ENCODE results near the gene NDUFAF8. TPM values are rescaled to one million over a fixed set of nuclear protein-coding genes. Genes with fewer than 3 reads are reported as not detected.

NDUFAF8 gene
- polyA plus RNA-seq, 1 experiment = 181 TPM

DNA sequence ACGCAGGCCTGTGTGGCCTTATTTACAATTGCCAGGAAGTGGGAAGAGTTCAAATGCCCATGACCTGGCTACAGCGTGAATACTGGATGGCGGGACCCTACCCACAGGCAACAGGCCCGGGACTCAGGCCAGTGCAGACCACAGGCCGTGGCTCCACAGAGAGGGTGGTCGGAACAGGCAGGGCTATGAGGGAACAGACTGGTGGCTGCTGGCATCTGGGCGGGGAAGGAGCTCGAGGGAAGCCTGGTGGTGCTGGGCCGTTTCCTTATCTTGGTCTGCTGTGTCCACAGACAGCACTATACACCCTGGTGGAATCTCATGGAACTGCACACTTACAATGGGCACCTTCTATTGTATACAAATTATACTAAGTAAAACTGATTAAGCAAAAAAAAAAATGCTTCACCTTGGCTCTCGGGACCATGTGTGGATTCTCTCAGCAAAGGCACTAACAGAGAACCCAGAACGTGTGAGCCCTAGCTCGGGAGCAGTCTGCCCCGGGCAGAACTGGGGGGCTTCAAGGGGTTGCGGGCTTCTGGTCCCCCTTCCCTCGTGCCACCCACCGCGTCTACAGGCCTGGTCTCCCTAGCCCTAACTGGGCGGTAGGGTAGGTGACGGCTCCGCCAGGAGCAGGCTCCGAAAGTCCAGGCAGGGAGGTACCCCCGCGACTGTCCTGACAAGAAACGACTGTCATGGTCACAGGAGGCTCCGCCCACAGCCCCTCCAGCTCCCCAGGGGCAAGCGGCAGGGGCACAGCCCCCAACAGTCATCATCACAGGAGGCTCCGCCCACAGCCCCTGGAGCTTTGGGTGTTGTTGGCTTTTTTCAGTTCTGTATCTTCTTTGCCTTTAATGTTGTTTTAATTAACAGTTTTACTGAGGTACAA, 38.2 kb upstream of the NDUFAF8 start:
- Histone ChIP-seq H3K9me3 (ENCODE audit: control insufficient read depth, insufficient read depth, low read length) (no peaks in the 10 kb centered on the region; the same call in 1 of the 2 replicates), H3K27ac (ENCODE audit: low read depth, low read length) (no peak overlapping the region), H3K27me3 (ENCODE audit: control insufficient read depth, insufficient read depth, low read length) (no peaks in the 10 kb centered on the region), H3K4me3 (ENCODE audit: low read depth, low read length) (no peak overlapping the region)
- peak; percentile 64 for TF ChIP-seq CTCF (IDR thresholded peaks at IDR 0.05; ENCODE audit: low read depth, low read length)
- ChIA-PET CTCF (interaction anchor here (0.6 to 1.9 kb wide), 10 partner anchors 10 to 527 kb away, joined by 3 to 6 read pairs (median 3); partner anchors contain the start of gene CEP131), POLR2A (interaction anchor here (0.6 kb wide), 1 partner anchor 103 kb away, joined by 6 read pairs; no protein-coding TSS in a partner anchor)
- peak; percentile 42 for DNase-seq (ENCODE audit: low read depth, low spot score)

- no peak overlapping the region for H3K4me3 ChIP-seq (ENCODE audit: low read depth, low read length)
- H3K27ac ChIP-seq (ENCODE audit: low read depth, low read length) = no peak overlapping the region
- no peak for DNase-seq (ENCODE audit: low read depth, low spot score)
- ChIA-PET CTCF (interaction anchor here (1.9 kb wide), 1 partner anchor 59 kb away, joined by 6 read pairs; no protein-coding TSS in a partner anchor), POLR2A (no interaction called here)
- no peaks in the 10 kb centered on the region for H3K27me3 ChIP-seq (ENCODE audit: control insufficient read depth, insufficient read depth, low read length)
- H3K9me3 ChIP-seq (ENCODE audit: control insufficient read depth, insufficient read depth, low read length) = no peaks in the 10 kb centered on the region; the same call in 1 of the 2 replicates
- TF ChIP-seq CTCF (IDR thresholded peaks at IDR 0.05; ENCODE audit: low read depth, low read length) = no peak
Observed at GRCh38 chr17:81202318-81202717, 36.8 kb upstream of the NDUFAF8 start.

DNA sequence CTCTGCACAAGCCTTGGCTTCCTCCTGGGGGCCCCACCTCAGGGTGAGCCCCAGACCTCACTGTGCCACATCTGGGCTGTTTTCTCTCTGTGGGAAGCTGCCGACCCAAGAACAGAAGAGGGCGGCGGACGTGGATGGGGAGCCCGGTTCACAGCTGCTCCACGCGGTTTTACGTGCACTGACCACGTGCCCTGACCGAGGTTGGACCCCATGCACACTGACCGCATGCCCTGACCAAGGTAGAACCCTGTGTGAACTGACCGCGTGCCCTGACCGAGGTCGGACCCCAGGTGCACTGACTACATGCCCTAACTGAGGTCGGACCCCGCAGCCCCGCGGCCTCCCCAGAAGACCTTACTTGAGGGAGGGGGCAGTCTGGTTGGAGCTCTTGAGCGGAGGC, 36.0 kb upstream of the NDUFAF8 start:
- POLR2A ChIA-PET = no interaction called here
- DNase-seq (ENCODE audit: low read depth, low spot score) = no peak
- Histone ChIP-seq H3K9me3 (ENCODE audit: control insufficient read depth, insufficient read depth, low read length) (no peaks in the 10 kb centered on the region; the same call in 1 of the 2 replicates), H3K27ac (ENCODE audit: low read depth, low read length) (no peak overlapping the region), H3K27me3 (ENCODE audit: control insufficient read depth, insufficient read depth, low read length) (no peaks in the 10 kb centered on the region), H3K4me3 (ENCODE audit: low read depth, low read length) (no peak overlapping the region)
- TF ChIP-seq CTCF (IDR thresholded peaks at IDR 0.05; ENCODE audit: low read depth, low read length) = no peak
- CTCF ChIA-PET = no interaction called here

GRCh38 chr17:81204578-81204977, 34.5 kb upstream of the NDUFAF8 start:
- no peak for TF ChIP-seq CTCF (IDR thresholded peaks at IDR 0.05; ENCODE audit: low read depth, low read length)
- Histone ChIP-seq H3K27me3 (ENCODE audit: control insufficient read depth, insufficient read depth, low read length) (no peaks in the 10 kb centered on the region), H3K9me3 (ENCODE audit: control insufficient read depth, insufficient read depth, low read length) (no peaks in the 10 kb centered on the region; the same call in 1 of the 2 replicates), H3K4me3 (ENCODE audit: low read depth, low read length) (no peak overlapping the region), H3K27ac (ENCODE audit: low read depth, low read length) (no peak overlapping the region)
- ChIA-PET POLR2A (no interaction called here), CTCF (no interaction called here)
- DNase-seq (ENCODE audit: low read depth, low spot score) = no peak

GRCh38 chr17:81206166-81206565, 33.0 kb upstream of the NDUFAF8 start:
- Histone ChIP-seq H3K9me3 (ENCODE audit: control insufficient read depth, insufficient read depth, low read length) (no peaks in the 10 kb centered on the region; the same call in 1 of the 2 replicates), H3K27me3 (ENCODE audit: control insufficient read depth, insufficient read depth, low read length) (no peaks in the 10 kb centered on the region), H3K27ac (ENCODE audit: low read depth, low read length) (no peak overlapping the region), H3K4me3 (ENCODE audit: low read depth, low read length) (no peak overlapping the region)
- CTCF ChIA-PET = no interaction called here
- DNase-seq (ENCODE audit: low read depth, low spot score) = no peak
- POLR2A ChIA-PET = interaction anchor here (0.6 kb wide), 1 partner anchor 33 kb away, joined by 3 read pairs; the partner anchor contains the start of genes NDUFAF8 and TEPSIN
- TF ChIP-seq CTCF (IDR thresholded peaks at IDR 0.05; ENCODE audit: low read depth, low read length) = no peak
